Esophagus squamous epithelium (tissue), 5 donors: ENCODE data around the gene PNKD. TPM values are rescaled to one million over a fixed set of nuclear protein-coding genes. Genes with fewer than 3 reads are reported as not detected.
A peak's percentile ranks its signal among the peaks of the same experiment; 100 is the strongest.

Source experiments
- DNase-seq: peaks from one replicate; lab custom pipeline; 2025; lab: John Stamatoyannopoulos, UW
- H3K27ac ChIP-seq, 4 donors: fragments of 200-600 bp; sonication (generic); one replicate each; pipeline ENCODE4 v1.5.1; 2016 to 2019; ENCODE audit warnings: mild to moderate bottlenecking in 1 of 4
- H3K27me3 ChIP-seq, 4 donors: fragments of 200-600 bp; sonication (generic); 1 replicate in 3 of 4; 2 replicates in 1 of 4; pipeline versions ENCODE4 v1.5.1 to v1.6.0; 2017 to 2021; ENCODE audit warnings: antibody characterized with exemption in 1 of 4
- H3K36me3 ChIP-seq, 3 donors: fragments of 200-600 bp; sonication (generic); one replicate each; pipeline ENCODE4 v1.5.1; 2016 to 2019
- H3K4me1 ChIP-seq, 3 donors: fragments of 200-600 bp; sonication (generic); one replicate each; pipeline ENCODE4 v1.5.1; 2017 to 2019
- H3K4me3 ChIP-seq, 4 donors: fragments of 200-600 bp; sonication (generic); 1 replicate in 3 of 4; 2 replicates in 1 of 4; pipeline ENCODE4 v1.5.1; 2016 to 2019; ENCODE audit warnings: mild to moderate bottlenecking in 2 of 4, moderate library complexity in 1 of 4
- H3K9me3 ChIP-seq, 3 donors: fragments of 200-600 bp; sonication (generic); one replicate each; pipeline ENCODE4 v1.5.1; 2016 to 2019
- POLR2A ChIP-seq, 4 donors: fragments of 450-650 bp; IDR thresholded peaks; one replicate each; pipeline ENCODE4 v1.6.1; 2017; ENCODE audit warnings: antibody characterized with exemption in 4 of 4, mild to moderate bottlenecking in 4 of 4, moderate library complexity in 3 of 4
- WGBS, 2 donors: methylation state at CpG; one replicate each; pipeline ENCODE4 v1.1.5; 2018; 5-methylcytosine and 5-hydroxymethylcytosine counted together
- intact Hi-C: fragments of 100-400 bp; cut with DNase I; formaldehyde crosslinking; loops from one replicate; pipeline ENCODE4 v1.15.0; 2022
- total RNA-seq, 4 donors: library from RNA; depleted of rRNA; stranded (reverse); fragments of >200 nt; gene quantifications; one replicate each; pipeline ENCODE4 v1.1.0, GENCODE V29; 2016
- TF ChIP-seq, protein P1 (sequence below), 6 experiments: fragments of 450-650 bp in 4 of 6; fragments of 200-600 bp in 2 of 6; sonication (generic) in 2 of 6; IDR thresholded peaks; one replicate each; pipeline ENCODE4 v1.5.1; 2016 to 2019; ENCODE audit warnings: antibody characterized with exemption in 6 of 6, mild to moderate bottlenecking in 4 of 6, moderate library complexity in 4 of 6
- donor health status: DM: yes; HTN: yes; CAD: no.

The PNKD gene
- total RNA-seq, 4 donors from 2014 or later, result 19.7 to 34.3 (median 28.0) TPM

DNA sequence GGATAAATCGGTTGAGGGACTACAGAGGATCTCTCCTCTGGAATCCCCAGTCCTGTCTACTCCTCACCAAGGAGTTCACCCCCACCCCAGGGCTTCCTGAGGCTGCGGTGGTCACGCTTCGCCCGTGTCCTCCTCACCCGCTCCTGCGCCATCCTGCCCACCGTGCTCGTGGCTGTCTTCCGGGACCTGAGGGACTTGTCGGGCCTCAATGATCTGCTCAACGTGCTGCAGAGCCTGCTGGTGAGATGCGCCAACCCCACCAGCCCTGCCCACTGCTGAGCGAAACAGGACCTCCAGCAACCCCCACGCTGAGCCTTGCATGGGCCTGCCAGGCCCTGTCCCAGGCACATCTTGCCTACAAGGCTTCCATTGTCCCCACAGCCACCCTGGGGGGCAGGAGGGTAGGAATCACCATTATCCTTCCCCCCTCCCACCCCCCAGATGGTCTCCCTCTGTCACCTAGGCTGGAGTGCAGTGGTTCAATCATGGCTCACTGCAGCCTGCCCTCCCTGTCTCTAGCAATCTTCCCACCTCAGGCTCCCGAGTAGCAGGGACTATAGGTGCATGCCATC, 122.7 kb downstream of the PNKD start:
- TF ChIP-seq, protein P1, sequence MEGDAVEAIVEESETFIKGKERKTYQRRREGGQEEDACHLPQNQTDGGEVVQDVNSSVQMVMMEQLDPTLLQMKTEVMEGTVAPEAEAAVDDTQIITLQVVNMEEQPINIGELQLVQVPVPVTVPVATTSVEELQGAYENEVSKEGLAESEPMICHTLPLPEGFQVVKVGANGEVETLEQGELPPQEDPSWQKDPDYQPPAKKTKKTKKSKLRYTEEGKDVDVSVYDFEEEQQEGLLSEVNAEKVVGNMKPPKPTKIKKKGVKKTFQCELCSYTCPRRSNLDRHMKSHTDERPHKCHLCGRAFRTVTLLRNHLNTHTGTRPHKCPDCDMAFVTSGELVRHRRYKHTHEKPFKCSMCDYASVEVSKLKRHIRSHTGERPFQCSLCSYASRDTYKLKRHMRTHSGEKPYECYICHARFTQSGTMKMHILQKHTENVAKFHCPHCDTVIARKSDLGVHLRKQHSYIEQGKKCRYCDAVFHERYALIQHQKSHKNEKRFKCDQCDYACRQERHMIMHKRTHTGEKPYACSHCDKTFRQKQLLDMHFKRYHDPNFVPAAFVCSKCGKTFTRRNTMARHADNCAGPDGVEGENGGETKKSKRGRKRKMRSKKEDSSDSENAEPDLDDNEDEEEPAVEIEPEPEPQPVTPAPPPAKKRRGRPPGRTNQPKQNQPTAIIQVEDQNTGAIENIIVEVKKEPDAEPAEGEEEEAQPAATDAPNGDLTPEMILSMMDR (IDR thresholded peaks at IDR 0.05), result no peak
- no peak for TF ChIP-seq POLR2A (IDR thresholded peaks at IDR 0.05)
- H3K27ac ChIP-seq, result no peak overlapping the region
- H3K4me1 ChIP-seq, result peaks cover 14 to 39% (median 17%) of the 10 kb centered on the region in 3 donors
- H3K27me3 ChIP-seq, result no peaks in the 10 kb centered on the region
- no peak for DNase-seq
- H3K4me3 ChIP-seq, result no peak overlapping the region
- WGBS, 2 donors, result 66% methylated on average over 14 to 16 of the region's 16 CpGs
- intact Hi-C loops, result no loop called here
- H3K36me3 ChIP-seq, result no peaks in the 10 kb centered on the region
- H3K9me3 ChIP-seq, result no peaks in the 10 kb centered on the region

DNA sequence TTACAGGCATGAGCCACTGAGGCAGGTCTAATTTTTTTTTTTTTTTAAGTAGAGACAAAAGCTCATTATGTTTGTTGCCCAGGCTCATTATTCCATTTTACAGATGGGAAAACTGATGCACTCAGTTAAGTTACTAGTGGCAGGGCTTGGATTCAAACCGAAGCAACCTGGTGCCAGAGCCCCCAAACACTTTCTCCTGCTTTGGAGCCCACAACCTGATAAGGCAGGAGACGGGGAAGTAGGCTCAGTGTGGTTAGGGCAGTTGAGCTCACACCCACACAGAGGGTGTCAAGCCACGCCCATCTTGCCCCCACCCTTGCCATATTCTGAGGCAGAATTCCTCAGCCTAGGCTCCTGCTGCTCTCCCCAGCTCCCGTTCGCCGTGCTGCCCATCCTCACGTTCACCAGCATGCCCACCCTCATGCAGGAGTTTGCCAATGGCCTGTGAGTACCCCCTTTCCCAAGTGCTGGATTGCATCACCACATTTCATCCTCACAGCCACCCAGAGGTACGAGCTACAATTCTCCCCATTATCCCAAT, 123.5 kb downstream of the PNKD start:
- intact Hi-C loops, result no loop called here
- H3K27ac ChIP-seq, result no peak overlapping the region
- 63 to 81% methylated on average over 6 to 7 of the region's 8 CpGs for WGBS, 2 donors
- no peak for TF ChIP-seq POLR2A (IDR thresholded peaks at IDR 0.05)
- TF ChIP-seq, protein P1 (IDR thresholded peaks at IDR 0.05), result no peak
- no peak for DNase-seq
- H3K4me1 ChIP-seq, result peaks cover 13 to 46% (median 16%) of the 10 kb centered on the region in 3 donors
- no peak overlapping the region for H3K4me3 ChIP-seq
- H3K27me3 ChIP-seq, result no peaks in the 10 kb centered on the region
- no peaks in the 10 kb centered on the region for H3K9me3 ChIP-seq
- no peaks in the 10 kb centered on the region for H3K36me3 ChIP-seq

DNA sequence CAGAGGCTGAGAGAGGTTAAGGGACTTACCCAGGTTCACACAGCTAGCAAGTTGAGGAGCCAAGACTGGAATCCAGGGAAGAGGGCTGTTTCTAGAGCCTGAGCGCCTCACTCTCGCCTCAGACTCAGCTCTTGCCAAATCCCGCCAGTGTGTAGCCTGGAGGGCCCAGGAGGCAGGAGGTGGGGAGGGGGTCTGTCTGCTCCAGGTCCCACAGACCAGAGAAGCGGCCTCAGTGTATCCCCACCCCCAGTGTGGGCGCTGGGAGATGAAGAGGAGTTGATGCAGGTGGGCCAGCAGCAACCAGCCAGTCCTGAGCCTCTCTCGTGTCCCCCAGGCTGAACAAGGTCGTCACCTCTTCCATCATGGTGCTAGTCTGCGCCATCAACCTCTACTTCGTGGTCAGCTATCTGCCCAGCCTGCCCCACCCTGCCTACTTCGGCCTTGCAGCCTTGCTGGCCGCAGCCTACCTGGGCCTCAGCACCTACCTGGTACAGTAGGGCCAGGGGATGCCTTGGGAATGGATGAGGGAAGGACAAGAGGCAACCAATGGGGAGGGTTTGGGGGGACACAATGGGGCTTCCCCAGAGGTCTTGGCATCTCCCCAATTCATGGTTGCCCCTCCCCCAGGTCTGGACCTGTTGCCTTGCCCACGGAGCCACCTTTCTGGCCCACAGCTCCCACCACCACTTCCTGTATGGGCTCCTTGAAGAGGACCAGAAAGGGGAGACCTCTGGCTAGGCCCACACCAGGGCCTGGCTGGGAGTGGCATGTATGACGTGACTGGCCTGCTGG, 124.2 kb downstream of the PNKD start:
- H3K9me3 ChIP-seq, result no peaks in the 10 kb centered on the region
- WGBS, 2 donors, result 50 to 94% methylated on average over 3 to 7 of the region's 13 CpGs
- H3K27ac ChIP-seq, result peak overlapping the region in 1 of 4 donors; percentile 100
- H3K27me3 ChIP-seq, result no peaks in the 10 kb centered on the region
- no peak for TF ChIP-seq POLR2A (IDR thresholded peaks at IDR 0.05)
- TF ChIP-seq, protein P1 (IDR thresholded peaks at IDR 0.05), result no peak
- H3K4me1 ChIP-seq, result peaks cover 13 to 51% (median 16%) of the 10 kb centered on the region in 3 donors
- no peaks in the 10 kb centered on the region for H3K36me3 ChIP-seq
- H3K4me3 ChIP-seq, result no peak overlapping the region
- intact Hi-C loops, result loop anchor here (5.0 kb wide), 2 partner anchors 102 to 122 kb away; partner anchors contain the start of genes AAMP, PNKD and TMBIM1
- DNase-seq, result no peak

DNA sequence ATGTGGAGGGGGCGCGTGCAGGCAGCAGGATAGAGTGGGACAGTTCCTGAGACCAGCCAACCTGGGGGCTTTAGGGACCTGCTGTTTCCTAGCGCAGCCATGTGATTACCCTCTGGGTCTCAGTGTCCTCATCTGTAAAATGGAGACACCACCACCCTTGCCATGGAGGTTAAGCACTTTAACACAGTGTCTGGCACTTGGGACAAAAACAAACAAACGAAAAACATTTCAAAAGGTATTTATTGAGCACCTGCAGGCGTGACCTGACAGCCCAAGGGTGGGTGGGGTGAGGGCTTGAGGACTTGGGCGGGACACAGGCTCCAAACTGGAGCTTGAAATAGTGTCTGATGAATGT, 124.7 kb downstream of the PNKD start:
- intact Hi-C loops, result loop anchor here (5.0 kb wide), 2 partner anchors 103 to 123 kb away; partner anchors contain the start of genes AAMP, PNKD and TMBIM1
- no peaks in the 10 kb centered on the region for H3K36me3 ChIP-seq
- H3K9me3 ChIP-seq, result no peaks in the 10 kb centered on the region
- TF ChIP-seq, protein P1 (IDR thresholded peaks at IDR 0.05), result no peak
- TF ChIP-seq POLR2A (IDR thresholded peaks at IDR 0.05), result no peak
- 73 to 74% methylated on average over 4 to 5 of the region's 6 CpGs for WGBS, 2 donors
- no peaks in the 10 kb centered on the region for H3K27me3 ChIP-seq
- H3K4me1 ChIP-seq, result peaks cover 13 to 51% (median 16%) of the 10 kb centered on the region in 3 donors
- DNase-seq, result no peak
- H3K27ac ChIP-seq, result peak overlapping the region in 2 of 4 donors; percentile 99 to 100
- H3K4me3 ChIP-seq, result peak overlapping the region in 1 of 4 donors; percentile 98

DNA sequence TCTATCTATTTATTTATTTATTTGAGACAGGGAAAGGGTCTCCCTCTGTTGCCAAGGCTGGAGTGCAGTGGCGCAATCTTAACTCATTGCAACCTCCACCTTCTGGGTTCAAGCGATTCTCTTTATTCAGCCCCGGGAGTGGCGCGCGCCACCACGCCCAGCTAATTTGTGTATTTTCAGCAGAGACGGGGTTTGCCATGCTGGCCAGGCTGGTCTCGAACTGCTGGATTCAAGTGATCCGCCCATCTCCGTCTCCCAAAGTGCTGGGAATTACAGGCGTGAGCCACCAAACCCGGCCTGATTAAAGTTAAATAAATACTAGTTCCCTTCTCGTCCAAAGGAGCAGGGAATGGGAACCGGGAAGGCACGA, 125.1 kb downstream of the PNKD start:
- Histone ChIP-seq H3K9me3 (no peaks in the 10 kb centered on the region), H3K4me1 (peaks cover 13 to 51% (median 16%) of the 10 kb centered on the region in 3 donors), H3K27me3 (no peaks in the 10 kb centered on the region), H3K4me3 (peak overlapping the region; percentile 93 to 99 (median 97)), H3K27ac (peak overlapping the region; percentile 99 to 100 (median 100)), H3K36me3 (no peaks in the 10 kb centered on the region)
- intact Hi-C loops, result loop anchor here (5.0 kb wide), 2 partner anchors 103 to 123 kb away; partner anchors contain the start of genes AAMP, PNKD and TMBIM1
- no peak for TF ChIP-seq POLR2A (IDR thresholded peaks at IDR 0.05)
- TF ChIP-seq, protein P1 (IDR thresholded peaks at IDR 0.05), result no peak
- 19 to 27% methylated on average over 11 to 12 of the region's 16 CpGs for WGBS, 2 donors
- no peak for DNase-seq
